AG09309 (cell line): Measurements from ENCODE around the gene PKN3.

Experiments used
- DNase-seq: peaks from one replicate; pipeline ENCODE4 v3.0.0-alpha.2; 2010; ENCODE audit warnings: low read depth
- H3K4me3 ChIP-seq: 2 replicates; pipeline ENCODE4 v1.5.1; 2011; ENCODE audit warnings: mild to moderate bottlenecking, low read depth, low read length, moderate library complexity; ENCODE audit not compliant: control insufficient read depth
- TF ChIP-seq, protein P1 (sequence below): IDR thresholded peaks from 2 replicates; pipeline ENCODE4 v1.5.1; 2011; ENCODE audit warnings: mild to moderate bottlenecking, low read depth, low read length, inconsistent platforms; ENCODE audit not compliant: insufficient read depth, control insufficient read depth; ENCODE audit errors: missing control alignments

Gene PKN3

DNA sequence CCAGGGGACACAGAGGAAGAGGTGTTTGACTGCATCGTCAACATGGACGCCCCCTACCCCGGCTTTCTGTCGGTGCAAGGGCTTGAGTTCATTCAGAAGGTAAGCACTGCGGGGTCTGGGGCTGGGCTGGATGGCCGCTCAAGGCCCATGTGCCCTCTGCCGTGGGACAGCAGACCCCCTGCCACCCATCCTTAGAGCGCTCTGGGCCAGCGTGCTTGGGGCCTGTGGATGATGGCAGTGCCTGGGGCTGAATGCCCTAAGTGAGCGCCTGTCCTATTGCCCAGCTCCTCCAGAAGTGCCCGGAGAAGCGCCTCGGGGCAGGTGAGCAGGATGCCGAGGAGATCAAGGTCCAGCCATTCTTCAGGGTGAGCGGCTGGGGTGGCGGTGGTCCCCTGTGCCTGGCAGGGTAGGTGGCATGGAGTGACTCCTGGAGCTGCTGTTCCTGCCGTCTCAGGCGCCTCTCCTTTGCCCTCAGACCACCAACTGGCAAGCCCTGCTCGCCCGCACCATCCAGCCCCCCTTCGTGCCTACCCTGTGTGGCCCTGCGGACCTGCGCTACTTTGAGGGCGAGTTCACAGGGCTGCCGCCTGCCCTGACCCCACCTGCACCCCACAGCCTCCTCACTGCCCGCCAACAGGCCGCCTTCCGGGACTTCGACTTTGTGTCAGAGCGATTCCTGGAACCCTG, 17.8 kb downstream of the PKN3 start:
- no peak for DNase-seq
- TF ChIP-seq, protein P1, sequence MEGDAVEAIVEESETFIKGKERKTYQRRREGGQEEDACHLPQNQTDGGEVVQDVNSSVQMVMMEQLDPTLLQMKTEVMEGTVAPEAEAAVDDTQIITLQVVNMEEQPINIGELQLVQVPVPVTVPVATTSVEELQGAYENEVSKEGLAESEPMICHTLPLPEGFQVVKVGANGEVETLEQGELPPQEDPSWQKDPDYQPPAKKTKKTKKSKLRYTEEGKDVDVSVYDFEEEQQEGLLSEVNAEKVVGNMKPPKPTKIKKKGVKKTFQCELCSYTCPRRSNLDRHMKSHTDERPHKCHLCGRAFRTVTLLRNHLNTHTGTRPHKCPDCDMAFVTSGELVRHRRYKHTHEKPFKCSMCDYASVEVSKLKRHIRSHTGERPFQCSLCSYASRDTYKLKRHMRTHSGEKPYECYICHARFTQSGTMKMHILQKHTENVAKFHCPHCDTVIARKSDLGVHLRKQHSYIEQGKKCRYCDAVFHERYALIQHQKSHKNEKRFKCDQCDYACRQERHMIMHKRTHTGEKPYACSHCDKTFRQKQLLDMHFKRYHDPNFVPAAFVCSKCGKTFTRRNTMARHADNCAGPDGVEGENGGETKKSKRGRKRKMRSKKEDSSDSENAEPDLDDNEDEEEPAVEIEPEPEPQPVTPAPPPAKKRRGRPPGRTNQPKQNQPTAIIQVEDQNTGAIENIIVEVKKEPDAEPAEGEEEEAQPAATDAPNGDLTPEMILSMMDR, result no peak
- no peak overlapping the region for H3K4me3 ChIP-seq

DNA sequence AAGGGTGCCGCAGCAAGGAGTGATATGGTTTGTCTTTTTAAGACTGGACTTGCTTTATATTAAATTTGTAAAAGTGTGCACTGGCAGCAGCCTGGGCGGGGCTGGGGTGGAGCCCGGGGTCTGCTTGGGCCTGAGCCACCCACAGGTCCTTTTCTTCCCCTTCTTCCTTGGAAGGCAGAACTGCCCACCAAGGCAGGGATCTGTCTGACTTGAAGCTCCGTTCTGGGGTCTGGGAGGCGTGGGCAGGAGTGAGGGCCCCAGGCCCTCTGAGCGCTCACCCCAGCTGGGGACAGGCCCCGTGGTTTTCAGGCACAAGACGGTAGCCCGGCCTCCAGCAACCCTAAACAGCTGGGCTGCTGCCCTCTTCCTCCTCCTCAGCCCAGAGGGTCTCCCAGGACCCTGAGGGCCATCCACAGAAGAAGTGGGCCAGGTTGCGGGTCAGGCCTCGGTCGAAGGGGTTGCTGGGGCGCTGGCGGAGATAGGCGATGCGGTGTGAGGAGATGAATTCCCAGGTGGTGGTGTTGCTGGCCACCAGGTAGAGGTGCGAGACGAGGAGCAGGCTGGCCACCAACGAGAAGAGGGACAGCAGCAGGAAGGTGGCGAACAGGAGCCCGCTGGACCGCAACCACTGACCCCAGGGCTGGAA, 18.7 kb downstream of the PKN3 start:
- H3K4me3 ChIP-seq, result no peak overlapping the region
- TF ChIP-seq, protein P1, result no peak
- no peak for DNase-seq

DNA sequence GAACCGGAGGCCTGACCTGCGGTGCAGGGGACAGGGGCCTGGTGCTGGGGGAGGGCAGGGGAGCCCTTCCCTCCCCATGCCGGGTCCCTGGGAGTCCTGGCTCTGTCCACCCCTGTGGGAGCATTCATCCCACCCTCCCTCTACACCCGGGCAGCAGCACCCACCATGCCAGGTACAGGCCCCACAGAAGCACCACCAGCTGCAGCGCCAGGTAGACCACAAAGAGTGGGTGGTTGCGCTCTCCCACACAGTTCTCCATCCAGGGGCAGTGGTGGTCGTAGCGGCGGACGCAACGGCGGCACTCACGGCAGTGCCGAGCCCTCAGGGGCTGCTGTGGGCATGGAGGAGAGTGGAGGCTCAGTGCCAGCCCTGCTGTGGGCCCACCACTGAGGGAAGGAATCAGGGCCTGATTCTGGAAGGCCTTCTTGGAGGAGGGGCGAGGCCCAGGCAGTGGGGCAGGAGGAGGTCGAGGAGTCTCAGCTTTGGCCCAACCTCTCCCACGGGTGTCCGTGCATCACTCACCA, 19.2 kb downstream of the PKN3 start:
- TF ChIP-seq, protein P1, result no peak
- no peak overlapping the region for H3K4me3 ChIP-seq
- DNase-seq, result no peak

DNA sequence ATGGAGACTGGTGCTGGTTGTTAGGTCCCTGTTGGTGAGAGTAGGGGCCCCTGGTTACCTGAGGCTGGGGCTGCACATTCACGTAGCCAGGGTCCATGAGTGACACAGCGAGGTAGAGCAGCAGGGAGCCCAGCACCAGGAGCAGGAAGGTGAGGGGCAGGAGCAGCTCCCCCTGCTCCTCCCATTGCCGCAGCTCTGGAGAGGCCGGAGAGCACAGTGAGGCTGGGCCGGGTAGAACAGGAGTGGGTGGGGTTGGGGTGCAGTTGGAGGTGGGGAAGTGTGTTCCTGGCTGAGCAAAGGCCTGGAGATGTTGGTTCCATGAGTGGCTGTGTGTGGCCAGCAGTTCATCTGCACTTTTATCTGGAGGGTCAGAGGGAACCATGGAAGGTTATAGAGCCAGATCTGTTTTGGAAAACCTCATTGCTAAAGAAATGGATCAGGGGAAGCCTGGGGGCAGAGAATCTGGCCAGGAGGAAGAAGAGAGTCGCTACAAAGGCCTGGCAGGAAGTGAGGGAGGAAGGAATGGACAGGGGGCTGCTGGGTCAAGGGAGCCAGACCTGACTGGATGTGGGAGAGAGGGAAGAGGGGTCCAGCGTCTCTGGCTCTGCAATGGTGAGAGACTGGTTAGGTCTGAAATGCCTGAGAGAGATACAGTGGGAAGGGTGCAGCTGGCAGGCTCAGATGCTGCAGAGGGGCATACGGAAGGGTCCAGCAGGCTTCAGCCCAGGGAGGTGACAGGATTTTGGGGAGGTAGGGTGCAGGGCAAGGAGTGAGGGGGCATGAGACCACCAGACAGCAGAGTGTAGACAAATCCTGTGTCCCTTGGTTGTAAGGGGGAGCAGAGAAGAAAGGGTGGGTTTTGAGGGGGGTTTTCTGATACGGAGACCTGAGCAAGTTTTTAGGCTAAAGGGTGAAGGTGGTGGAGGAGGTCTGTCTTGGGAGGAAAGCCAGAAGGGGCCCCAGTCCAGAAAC, 20.4 kb downstream of the PKN3 start:
- TF ChIP-seq, protein P1, result no peak
- DNase-seq, result no peak

DNA sequence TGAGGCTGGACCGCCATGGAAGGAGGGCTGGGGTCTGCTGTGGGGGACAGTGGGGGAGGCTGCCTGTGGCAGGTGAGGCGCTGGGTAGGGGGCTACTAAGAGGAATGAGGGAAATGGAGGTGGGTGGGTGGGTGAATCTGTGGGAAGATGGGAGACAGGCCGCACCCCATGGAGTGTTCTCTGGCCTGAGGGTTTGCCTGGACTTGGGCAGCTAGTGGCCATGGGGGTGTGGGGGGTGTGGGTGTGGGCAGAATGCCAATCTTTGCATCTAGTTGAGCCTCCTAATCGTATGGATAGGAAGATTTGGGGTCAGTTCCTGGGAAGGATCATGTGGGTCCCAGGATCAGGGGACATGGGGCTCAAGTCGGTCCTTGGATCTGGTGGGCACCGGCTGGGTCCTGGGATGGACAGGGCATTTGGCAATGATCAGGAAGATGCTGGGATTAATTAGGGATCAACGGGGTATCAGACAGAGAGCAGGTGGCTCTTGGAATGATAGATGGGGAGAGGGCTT, 21.1 kb downstream of the PKN3 start:
- TF ChIP-seq, protein P1, result no peak
- H3K4me3 ChIP-seq, result peak overlapping the region; percentile 83
- no peak for DNase-seq

More for the DNA sequence above, 20.4 kb downstream of the PKN3 start:
- no peak overlapping the region for H3K4me3 ChIP-seq
